GM12875 (cell line): ENCODE results near the gene PPP3CA.

Experiments
- H3K4me3 ChIP-seq: one replicate; pipeline ENCODE4 v1.5.1; 2011; ENCODE audit warnings: low read depth, low read length, control low read depth
- CTCF ChIP-seq: IDR thresholded peaks from 2 replicates; pipeline ENCODE4 v1.5.1; 2011; ENCODE audit warnings: low read depth, mild to moderate bottlenecking, control low read depth, inconsistent platforms, low read length, moderate library complexity, borderline replicate concordance; ENCODE audit not compliant: insufficient read depth

The PPP3CA gene

GRCh38 chr4:101347267-101347556 is at the start of gene PPP3CA:
Gene PPP3CA (minus strand): TSS chr4:101347526.
- H3K4me3 ChIP-seq: peak within 1 kb of the TSS; percentile 61
- no peak for TF ChIP-seq CTCF

GRCh38 chr4:101393256-101393655 is 45.9 kb upstream of the PPP3CA start:
- H3K4me3 ChIP-seq: no peak overlapping the region
- no peak for TF ChIP-seq CTCF

GRCh38 chr4:101370663-101371210 is 23.4 kb upstream of the PPP3CA start:
- no peak overlapping the region for H3K4me3 ChIP-seq
- TF ChIP-seq CTCF: no peak

- H3K4me3 ChIP-seq: no peak overlapping the region
- TF ChIP-seq CTCF: no peak
Measured at GRCh38 chr4:101367201-101367600, 19.9 kb upstream of the PPP3CA start.

- no peak overlapping the region for H3K4me3 ChIP-seq
- no peak for TF ChIP-seq CTCF
Measured at GRCh38 chr4:101366331-101366730, 19.0 kb upstream of the PPP3CA start.

GRCh38 chr4:101357751-101358150 is 10.4 kb upstream of the PPP3CA start:
- H3K4me3 ChIP-seq: no peak overlapping the region
- no peak for TF ChIP-seq CTCF

- no peak for TF ChIP-seq CTCF
- H3K4me3 ChIP-seq: no peak overlapping the region
Measured at GRCh38 chr4:101356928-101357327, 9.6 kb upstream of the PPP3CA start.
